Activated CD4-positive, alpha-beta T cell treated with anti-CD3 and anti-CD28 coated beads, Interleukin-2, amount 50 U/mL, for 24 hours (primary cell): ENCODE data around the gene SCN5A.

Experiments
- DNase-seq, 2 donors: peaks; one replicate each; pipeline ENCODE4 v3.0.0-alpha.2; 2020; ENCODE audit warnings: low read depth in 1 of 2, low spot score in 1 of 2

SCN5A gene

GRCh38 chr3:38627956-38628355 is 21.5 kb downstream of the SCN5A start:
- no peak for DNase-seq

DNA sequence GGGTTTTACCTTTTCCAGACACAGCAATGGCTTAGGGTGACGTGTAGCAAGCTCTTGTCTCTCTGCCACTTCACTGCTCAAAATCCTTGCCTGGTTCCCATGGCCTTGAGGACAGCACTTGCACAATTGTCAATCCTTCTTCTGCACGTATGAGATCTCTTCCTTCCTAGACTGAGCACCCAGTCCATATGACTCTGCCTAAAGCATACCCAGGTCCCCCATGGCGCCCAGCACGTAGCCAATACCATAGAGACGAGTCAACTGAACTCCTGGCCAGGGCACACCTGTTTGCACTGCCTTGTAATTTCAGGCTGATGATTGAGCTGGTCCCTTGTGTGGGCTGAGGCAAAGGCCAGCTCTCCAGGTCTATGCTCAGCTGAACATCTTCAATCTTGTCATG is 23.3 kb downstream of the SCN5A start:
- no peak for DNase-seq

- no peak for DNase-seq
Measured at GRCh38 chr3:38623539-38623938, 25.9 kb downstream of the SCN5A start.

GRCh38 chr3:38622336-38622735 is 27.2 kb downstream of the SCN5A start:
- no peak for DNase-seq

DNA sequence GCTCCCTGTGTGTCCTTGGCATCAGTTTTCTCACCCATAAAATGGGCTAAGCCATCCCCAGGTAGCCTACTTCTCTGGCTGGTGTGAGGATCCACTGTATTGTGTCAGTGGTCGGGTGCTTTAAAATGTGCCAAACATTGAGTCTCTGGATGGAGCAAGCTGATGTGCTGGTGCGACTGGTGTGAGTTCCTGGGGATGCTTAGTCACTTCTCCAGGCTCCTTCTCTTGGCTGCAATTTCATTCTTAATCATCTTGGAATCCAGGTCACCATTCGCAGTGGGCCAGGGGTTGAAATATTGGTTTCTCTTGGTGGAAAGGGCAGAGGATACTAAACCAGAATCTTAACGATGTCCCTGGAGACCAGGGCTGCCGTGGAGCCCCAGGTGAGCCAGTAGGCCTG is 29.3 kb downstream of the SCN5A start:
- no peak for DNase-seq

DNA sequence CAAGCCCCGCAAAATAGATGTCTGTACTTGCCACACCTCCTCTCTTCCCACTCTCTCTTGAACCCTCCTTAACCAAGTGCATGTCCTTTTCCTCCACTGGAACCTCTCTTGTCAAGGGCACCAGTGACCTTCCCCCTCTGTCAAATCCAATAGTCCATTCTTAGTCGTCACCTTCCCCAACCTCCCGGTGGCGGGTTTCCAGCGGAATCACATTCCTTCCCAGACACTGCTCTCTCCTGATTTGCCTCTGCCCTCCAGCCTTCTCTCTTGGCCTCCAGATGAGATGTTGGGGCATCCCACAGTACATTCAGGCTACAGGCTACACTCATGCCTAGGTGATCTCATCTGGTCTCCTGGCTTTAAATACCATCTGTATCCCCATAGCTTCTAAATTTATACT is 31.1 kb downstream of the SCN5A start:
- DNase-seq: no peak

- no peak for DNase-seq
Measured at GRCh38 chr3:38617586-38617985, 31.9 kb downstream of the SCN5A start.

GRCh38 chr3:38617137-38617536 is 32.4 kb downstream of the SCN5A start:
- no peak for DNase-seq

DNA sequence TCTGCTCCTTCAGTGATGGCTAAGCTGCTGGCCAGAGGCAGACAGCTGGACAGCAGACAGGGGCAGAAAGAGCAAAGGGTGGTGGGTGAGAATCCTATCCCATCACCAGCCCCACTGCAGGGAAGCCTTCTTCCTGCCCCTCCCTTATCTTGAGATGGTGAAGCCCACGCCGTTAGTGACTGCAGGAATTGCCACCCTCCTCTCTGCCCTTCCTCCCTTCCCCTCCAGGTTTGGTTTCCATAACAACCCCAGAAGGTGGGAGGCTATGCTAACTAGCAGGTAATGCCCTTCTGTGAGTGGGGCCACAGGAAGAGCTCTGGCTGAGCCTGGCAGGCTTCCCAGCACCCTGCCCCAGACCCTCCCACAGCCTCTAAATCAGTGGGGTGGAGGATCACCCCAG is 32.8 kb downstream of the SCN5A start:
- DNase-seq: no peak

- DNase-seq: no peak
Measured at GRCh38 chr3:38616111-38616510, 33.4 kb downstream of the SCN5A start.

- no peak for DNase-seq
Measured at GRCh38 chr3:38614651-38615352, 34.7 kb downstream of the SCN5A start.

DNA sequence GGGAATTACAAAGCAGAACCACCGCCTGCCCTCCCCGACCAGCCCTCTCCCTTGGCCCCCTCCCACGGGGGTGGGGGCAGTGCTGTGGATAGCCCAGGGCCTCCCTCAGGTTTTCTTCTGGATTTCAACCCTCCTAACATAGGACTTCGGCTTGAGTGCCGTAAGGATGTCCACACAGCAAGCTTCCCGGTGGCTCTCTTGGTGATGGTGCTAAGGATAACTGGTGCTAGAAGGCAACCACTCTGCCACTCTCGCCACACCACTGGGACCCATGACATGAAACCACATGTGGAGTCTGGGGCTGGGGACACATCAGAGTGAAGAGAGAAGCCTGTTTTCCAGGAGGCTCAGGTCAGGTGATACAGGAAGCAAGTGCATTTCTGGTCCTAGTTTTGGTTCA is 35.4 kb downstream of the SCN5A start:
- DNase-seq: no peak

DNA sequence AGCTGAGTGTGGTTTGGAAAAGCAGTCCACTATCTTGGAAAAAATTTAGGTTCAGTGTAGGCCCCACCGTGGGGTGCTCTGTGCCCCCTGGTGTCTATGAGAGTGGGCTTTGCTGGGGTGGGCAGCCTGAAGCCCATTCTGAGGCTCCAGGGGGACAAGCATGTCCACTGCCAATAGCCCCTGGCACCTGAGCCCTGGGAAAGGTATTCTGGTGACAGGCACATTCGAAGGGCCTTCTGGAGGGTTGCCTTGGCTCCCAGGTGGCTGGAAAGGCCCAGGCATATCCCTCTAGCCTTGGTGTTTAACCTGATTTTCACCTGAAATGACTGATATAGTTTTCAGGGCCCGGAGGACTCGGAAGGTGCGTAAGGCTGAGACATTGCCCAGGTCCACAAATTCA is 36.1 kb downstream of the SCN5A start:
- DNase-seq: no peak

DNA sequence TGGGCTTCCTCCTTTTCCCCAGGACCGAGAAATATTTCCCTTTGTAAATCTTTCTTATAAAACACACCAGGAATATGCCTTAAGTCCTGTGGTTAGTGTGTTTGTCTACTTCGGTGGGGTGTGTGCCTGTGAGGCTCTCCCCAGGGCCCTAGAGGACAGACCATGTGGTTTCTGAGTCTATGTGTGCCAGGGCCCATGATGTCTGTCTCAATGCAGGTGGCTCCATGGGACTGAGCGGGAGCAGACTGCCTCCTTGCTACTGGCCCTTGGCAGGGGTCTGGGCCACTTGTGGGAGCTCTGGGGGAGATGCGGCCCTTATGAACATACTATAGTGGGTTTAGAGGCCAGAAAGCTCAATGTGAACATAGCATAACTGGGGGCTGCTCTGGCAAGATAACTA is 37.6 kb downstream of the SCN5A start:
- DNase-seq: no peak

DNA sequence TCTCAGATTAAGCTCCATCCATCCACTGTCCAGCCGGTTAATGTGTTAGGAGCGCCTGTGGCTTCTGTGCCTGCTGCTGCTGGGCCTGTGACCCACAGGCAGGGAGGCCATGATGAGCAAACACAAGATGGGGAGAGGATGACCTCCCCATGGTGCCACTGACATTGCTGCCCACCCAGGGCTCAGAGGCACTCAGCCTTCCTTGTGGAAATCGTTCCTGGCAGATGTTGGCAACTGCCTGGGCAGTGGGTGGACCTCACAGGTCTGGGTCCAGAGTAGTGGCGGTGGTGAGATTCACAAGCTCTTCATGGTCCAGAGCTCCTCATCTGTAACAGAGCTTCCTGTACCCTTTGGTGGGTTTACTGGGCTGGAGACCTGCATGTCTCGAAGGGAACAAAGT is 38.6 kb downstream of the SCN5A start:
- no peak for DNase-seq

- DNase-seq: no peak
Measured at GRCh38 chr3:38610436-38610835, 39.1 kb downstream of the SCN5A start.

- no peak for DNase-seq
Measured at GRCh38 chr3:38609386-38610111, 39.9 kb downstream of the SCN5A start.

GRCh38 chr3:38608961-38609360 is 40.5 kb downstream of the SCN5A start:
- DNase-seq: no peak

DNA sequence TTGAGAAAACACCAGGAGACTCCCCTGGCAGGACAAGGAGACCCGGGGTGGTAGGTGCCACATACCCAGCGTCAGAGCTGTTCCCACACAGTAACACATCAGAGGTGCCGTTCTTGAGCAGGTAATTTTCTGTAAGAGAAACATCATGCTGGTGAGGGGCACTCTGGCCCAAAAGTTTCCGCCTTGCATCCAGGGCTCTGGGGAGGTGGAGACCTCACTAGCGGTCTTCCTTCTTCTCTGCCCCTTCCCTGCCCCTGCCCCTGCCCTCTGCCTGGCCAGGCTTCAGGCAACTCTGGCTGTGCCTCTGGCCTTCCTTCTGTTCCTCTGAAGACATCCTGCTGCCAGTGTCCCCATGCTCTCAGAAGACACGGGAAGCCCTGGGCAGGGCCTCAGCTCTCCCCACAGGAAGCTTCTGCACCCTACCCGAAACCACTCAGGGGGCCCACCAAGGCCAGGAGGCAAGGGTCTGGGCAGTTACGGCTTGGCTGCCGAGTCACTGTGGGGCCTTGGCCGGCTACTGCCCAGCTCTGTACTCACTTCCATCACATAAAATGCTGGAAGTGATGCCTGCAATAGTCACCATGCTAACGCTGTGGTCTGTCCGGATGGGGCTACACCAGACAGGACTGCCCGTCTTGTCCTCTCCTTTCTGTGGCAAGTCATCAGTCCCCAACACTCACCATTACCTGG is 41.3 kb downstream of the SCN5A start:
- no peak for DNase-seq

DNA sequence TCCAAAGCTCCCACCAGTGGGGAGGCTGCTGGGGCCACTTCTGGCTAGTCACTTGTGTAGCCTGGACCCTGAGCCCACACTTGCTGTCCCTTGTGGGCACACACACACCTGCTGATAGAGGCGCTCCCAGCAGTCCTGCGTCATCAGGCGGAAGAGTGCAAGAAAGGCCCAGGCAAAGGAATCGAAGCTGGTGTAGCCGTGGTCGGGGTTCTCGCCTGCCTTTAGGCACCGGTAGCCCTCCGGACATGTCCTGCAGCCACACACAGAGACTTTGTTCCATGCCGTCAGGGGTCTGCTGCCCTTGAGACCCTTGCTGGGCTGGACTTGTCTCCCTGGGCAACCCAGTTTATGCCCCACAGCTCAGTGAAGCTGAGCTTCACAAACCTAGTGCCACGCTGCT is 42.9 kb downstream of the SCN5A start:
- DNase-seq: no peak

DNA sequence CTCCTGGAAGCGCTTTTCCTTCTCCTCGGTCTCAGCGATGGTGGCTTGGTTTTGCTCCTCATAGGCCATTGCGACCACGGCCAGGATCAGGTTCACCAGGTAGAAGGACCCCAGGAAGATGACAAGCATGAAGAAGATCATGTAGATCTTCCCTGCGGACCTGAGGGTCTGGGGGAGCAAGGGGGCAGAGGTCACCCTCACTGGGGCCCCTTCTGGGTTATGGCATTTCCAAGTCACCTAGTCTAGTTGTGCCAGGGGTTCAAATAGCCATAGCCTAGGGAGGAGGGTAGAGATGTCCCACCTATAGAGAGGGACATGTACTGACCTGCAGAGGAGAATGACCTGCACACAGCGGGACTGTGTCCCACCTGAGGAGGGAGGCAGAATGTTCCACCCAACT is 43.5 kb downstream of the SCN5A start:
- no peak for DNase-seq

- no peak for DNase-seq
Measured at GRCh38 chr3:38604246-38604645, 45.2 kb downstream of the SCN5A start.
